Breast epithelium (tissue), 3 donors: Measurements from ENCODE around the gene CTCF.

Source experiments
- POLR2A ChIP-seq: fragments of 450-650 bp; IDR thresholded peaks from one replicate; pipeline ENCODE4 v1.6.1; 2016; ENCODE audit warnings: antibody characterized with exemption, mild to moderate bottlenecking, moderate library complexity
- POLR2AphosphoS5 ChIP-seq, 3 donors: sonication (generic); formaldehyde crosslinking; IDR thresholded peaks; one replicate each; pipeline ENCODE4 v1.6.1; 2017; ENCODE audit warnings: antibody characterized with exemption in 3 of 3
- TF ChIP-seq, protein P1 (sequence below), 3 donors: fragments of 450-650 bp; IDR thresholded peaks; one replicate each; pipeline ENCODE4 v1.5.1; 2016 to 2017; ENCODE audit warnings: antibody characterized with exemption in 3 of 3, mild to moderate bottlenecking in 3 of 3, moderate library complexity in 3 of 3

- TF ChIP-seq, protein P1, sequence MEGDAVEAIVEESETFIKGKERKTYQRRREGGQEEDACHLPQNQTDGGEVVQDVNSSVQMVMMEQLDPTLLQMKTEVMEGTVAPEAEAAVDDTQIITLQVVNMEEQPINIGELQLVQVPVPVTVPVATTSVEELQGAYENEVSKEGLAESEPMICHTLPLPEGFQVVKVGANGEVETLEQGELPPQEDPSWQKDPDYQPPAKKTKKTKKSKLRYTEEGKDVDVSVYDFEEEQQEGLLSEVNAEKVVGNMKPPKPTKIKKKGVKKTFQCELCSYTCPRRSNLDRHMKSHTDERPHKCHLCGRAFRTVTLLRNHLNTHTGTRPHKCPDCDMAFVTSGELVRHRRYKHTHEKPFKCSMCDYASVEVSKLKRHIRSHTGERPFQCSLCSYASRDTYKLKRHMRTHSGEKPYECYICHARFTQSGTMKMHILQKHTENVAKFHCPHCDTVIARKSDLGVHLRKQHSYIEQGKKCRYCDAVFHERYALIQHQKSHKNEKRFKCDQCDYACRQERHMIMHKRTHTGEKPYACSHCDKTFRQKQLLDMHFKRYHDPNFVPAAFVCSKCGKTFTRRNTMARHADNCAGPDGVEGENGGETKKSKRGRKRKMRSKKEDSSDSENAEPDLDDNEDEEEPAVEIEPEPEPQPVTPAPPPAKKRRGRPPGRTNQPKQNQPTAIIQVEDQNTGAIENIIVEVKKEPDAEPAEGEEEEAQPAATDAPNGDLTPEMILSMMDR (IDR thresholded peaks at IDR 0.05): no peak
- TF ChIP-seq POLR2A: no peak
- TF ChIP-seq POLR2AphosphoS5 (IDR thresholded peaks at IDR 0.05): no peak
Measured at GRCh38 chr16:67675579-67675935, 113.2 kb downstream of the CTCF start.
